ENCODE measurements around the gene TLR9. TPM values are rescaled to one million over a fixed set of nuclear protein-coding genes. Genes with fewer than 3 reads are reported as not detected.
"Not testable (repeated sequence)": the region's sequence is repeated elsewhere in the genome, so short reads cannot be mapped to it uniquely, and the experiment has no call there.

Gene TLR9, protein sequence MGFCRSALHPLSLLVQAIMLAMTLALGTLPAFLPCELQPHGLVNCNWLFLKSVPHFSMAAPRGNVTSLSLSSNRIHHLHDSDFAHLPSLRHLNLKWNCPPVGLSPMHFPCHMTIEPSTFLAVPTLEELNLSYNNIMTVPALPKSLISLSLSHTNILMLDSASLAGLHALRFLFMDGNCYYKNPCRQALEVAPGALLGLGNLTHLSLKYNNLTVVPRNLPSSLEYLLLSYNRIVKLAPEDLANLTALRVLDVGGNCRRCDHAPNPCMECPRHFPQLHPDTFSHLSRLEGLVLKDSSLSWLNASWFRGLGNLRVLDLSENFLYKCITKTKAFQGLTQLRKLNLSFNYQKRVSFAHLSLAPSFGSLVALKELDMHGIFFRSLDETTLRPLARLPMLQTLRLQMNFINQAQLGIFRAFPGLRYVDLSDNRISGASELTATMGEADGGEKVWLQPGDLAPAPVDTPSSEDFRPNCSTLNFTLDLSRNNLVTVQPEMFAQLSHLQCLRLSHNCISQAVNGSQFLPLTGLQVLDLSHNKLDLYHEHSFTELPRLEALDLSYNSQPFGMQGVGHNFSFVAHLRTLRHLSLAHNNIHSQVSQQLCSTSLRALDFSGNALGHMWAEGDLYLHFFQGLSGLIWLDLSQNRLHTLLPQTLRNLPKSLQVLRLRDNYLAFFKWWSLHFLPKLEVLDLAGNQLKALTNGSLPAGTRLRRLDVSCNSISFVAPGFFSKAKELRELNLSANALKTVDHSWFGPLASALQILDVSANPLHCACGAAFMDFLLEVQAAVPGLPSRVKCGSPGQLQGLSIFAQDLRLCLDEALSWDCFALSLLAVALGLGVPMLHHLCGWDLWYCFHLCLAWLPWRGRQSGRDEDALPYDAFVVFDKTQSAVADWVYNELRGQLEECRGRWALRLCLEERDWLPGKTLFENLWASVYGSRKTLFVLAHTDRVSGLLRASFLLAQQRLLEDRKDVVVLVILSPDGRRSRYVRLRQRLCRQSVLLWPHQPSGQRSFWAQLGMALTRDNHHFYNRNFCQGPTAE
- total RNA-seq (1 to 10 TPM in 1 of 2 donors, not detected in 1; 1.5 TPM), polyA plus RNA-seq (ENCODE audit: insufficient read length in 6 of 6) (under 1 TPM; 0.21 to 0.78 (median 0.39) TPM)
- long read RNA-seq, donor 1: 0 reads
- long read RNA-seq, donor 2: 0 reads
- long read RNA-seq, donor 3: 0 reads
- long read RNA-seq, donor 4: 0 reads
- long read RNA-seq, donor 5, partial matches to known transcripts: 0 of 1 reads
- long read RNA-seq, donor 5, other reads (novel, unspliced or antisense): 0 of 1 reads
- long read RNA-seq, donor 6: 0 reads
- long read RNA-seq, donor 7, partial matches to known transcripts: 0 of 1 reads
- long read RNA-seq, donor 7, other reads (novel, unspliced or antisense): 0 of 1 reads
- long read RNA-seq, donor 8: 0 reads
- long read RNA-seq, donor 9: 0 reads
- long read RNA-seq, donor 10: 0 reads
- long read RNA-seq, donor 11: 0 reads
- long read RNA-seq, donor 12: 0 reads

DNA sequence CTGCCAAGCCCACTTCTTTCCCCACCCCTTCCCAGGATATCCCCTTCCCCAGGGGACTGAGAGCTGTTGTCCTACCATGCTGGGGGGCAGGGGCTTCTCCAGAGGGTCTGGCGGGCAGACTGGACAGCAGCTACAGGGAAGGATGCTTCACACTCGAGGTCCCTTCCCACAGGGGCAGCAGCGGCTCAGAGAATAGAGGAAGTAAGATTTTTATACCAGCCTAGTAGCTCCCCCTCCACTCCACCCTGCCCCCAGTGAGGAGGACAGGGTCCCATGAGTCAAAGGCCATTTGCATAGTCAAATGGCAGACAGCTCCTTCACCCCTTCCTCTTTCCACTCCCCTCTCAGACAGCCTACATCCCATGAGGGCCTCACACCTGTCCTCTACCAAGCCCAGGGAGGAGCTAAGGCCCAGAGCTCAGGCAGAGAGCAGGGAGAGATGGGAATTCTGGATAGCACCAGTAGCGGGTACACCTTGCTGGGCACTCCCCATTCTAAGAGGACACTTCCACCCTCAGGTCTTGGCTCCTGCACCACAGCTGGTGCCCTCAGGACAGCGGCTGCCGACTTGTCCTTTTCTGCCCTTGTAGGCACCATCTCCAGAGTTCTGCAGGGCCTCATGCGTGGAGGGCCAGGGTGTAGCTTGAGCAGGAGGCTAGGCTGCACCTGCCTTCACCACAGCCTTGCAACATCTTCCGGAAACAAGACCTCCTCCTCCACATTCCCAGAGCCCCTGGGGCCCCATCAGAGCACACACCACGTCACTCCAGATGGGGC lies at the start of gene TLR9:
Gene TLR9, minus strand, starts transcription at position 194 of the 777 bp plus-strand sequence. Its CDS starts 116 bp downstream, at position 78.
- peaks cover 0 to 31% of the 10 kb centered on the region in 2 donors for H3K4me1 ChIP-seq

DNA sequence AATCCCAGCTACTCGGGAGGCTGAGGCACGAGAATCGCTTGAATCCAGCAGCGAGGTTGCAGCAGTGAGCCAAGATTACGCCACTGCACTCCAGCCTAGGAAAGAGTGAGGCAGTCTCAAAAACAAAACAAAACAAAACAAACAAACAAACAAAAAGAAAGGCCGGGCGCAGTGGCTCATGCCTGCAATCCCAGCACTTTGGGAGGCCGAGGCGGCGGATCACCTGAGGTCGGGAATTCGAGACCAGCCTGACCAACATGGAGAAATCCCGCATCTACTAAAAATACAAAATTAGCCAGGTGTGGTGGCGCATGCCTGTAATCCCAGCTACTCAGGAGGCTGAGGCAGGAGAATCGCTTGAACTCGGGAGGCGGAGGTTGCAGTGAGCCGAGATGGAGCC lies 49.3 kb upstream of the TLR9 start:
- H3K4me3 ChIP-seq: peak overlapping the region in 1 of 2 donors; percentile 83
- intact Hi-C loops (cut with DNase I): not testable (repeated sequence)
- H3K27ac ChIP-seq: peak overlapping the region in 1 of 2 donors; percentile 15

More for the DNA sequence above, at the start of gene TLR9:
- H3K4me3 ChIP-seq: no peak within 1 kb of the TSS
- no peaks in the 10 kb centered on the region for H3K9me3 ChIP-seq
- H3K27me3 ChIP-seq: no peaks in the 10 kb centered on the region
- H3K27ac ChIP-seq: no peak within 1 kb of the TSS
- intact Hi-C loops (cut with DNase I): loop anchor here in 1 of 2 donors (10.0 kb wide), 1 partner anchor 119 kb away; no protein-coding TSS in a partner anchor
- TF ChIP-seq, protein P1, sequence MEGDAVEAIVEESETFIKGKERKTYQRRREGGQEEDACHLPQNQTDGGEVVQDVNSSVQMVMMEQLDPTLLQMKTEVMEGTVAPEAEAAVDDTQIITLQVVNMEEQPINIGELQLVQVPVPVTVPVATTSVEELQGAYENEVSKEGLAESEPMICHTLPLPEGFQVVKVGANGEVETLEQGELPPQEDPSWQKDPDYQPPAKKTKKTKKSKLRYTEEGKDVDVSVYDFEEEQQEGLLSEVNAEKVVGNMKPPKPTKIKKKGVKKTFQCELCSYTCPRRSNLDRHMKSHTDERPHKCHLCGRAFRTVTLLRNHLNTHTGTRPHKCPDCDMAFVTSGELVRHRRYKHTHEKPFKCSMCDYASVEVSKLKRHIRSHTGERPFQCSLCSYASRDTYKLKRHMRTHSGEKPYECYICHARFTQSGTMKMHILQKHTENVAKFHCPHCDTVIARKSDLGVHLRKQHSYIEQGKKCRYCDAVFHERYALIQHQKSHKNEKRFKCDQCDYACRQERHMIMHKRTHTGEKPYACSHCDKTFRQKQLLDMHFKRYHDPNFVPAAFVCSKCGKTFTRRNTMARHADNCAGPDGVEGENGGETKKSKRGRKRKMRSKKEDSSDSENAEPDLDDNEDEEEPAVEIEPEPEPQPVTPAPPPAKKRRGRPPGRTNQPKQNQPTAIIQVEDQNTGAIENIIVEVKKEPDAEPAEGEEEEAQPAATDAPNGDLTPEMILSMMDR (IDR thresholded peaks at IDR 0.05): no peak
- ATAC-seq (peak; percentile 11), DNase-seq (peak in 2 of 4 donors; percentile 30 to 55)
- H3K36me3 ChIP-seq: peaks cover 0 to 58% of the 10 kb centered on the region in 2 donors

DNA sequence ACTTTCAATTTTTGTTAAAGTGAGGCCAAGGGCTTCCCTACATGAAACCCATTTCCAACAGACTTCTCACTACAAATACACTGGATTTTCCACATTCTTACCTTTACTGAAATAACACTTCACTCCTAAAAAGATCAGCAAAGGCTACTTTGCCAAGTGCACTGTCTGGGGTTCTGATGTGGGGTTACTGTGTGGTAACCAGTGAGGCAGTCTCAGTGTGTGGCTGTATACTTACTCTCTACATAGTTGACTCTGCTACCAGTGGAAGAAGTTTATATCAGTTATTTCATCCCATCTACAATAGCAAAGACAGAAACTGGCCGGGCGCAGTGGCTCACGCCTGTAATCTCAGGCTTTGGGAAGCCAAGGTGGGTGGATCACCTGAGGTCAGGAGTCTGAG lies 47.4 kb upstream of the TLR9 start:
- ATAC-seq (peak; percentile 12), DNase-seq (peak in 1 of 4 donors; percentile 20)
- Histone ChIP-seq H3K4me1 (peaks cover 55 to 95% of the 10 kb centered on the region in 2 donors), H3K36me3 (peaks cover 0 to 55% of the 10 kb centered on the region in 2 donors), H3K4me3 (no peak overlapping the region), H3K9me3 (no peaks in the 10 kb centered on the region), H3K27ac (peak overlapping the region in 1 of 2 donors; percentile 84), H3K27me3 (no peaks in the 10 kb centered on the region)
- TF ChIP-seq, protein P1 (IDR thresholded peaks at IDR 0.05): no peak
- intact Hi-C loops (cut with DNase I): no loop called here

More for the DNA sequence above, 49.3 kb upstream of the TLR9 start:
- H3K27me3 ChIP-seq, H3K9me3 ChIP-seq, ATAC-seq: not testable (repeated sequence)
- Histone ChIP-seq H3K4me1 (peaks cover 45 to 86% of the 10 kb centered on the region in 2 donors), H3K36me3 (peaks cover 0 to 37% of the 10 kb centered on the region in 2 donors)
- peak in 1 of 4 donors; percentile 20 for DNase-seq

DNA sequence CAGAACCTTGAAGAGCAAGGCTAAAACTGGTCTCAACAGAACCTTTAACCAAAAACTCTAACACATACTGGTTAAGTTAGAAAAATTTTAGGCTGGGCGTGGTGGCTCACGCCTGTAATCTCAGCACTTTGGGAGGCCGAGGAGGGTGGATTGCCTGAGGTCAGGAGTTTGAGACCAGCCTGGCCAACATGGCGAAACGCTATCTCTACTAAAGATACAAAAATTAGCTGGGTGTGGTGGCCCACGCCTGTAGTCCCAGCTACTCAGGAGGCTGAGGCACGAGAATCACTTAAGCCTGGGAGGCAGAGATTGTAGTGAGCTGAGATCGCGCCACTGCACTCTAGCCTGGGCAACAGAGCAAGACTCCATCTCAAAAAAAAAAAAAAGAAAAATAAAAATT lies 46.7 kb upstream of the TLR9 start:
- ATAC-seq; H3K4me3 ChIP-seq; H3K9me3 ChIP-seq; H3K27me3 ChIP-seq; intact Hi-C loops (cut with DNase I): not testable (repeated sequence)
- Histone ChIP-seq H3K27ac (peak overlapping the region in 1 of 2 donors; percentile 84), H3K36me3 (peaks cover 0 to 62% of the 10 kb centered on the region in 2 donors), H3K4me1 (peaks cover 57 to 98% of the 10 kb centered on the region in 2 donors)
- peak in 1 of 4 donors; percentile 15 for DNase-seq

DNA sequence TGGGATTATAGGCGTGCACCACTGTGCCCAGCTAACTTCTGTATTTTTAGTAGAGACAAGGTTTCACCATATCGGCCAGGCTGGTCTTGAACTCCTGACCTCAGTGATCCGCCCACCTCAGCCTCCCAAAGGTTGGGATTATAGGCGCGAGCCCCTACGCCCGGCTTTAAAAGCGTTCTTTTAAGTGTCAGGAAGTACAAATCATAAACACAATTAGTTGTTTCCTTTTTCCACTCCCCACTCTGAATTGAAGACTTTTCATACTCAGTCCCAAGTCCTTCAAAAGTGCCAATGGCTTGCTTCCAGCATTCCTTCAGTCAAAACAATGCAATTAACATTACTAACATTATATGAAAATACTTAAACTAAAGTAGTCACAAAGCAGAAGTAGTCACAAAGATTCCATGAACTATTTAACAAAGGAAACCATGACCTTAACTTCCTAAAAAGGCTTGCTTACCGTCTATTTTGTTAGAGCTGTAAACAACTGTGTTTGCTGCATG lies 44.9 kb upstream of the TLR9 start:
- TF ChIP-seq, protein P1 (IDR thresholded peaks at IDR 0.05): no peak
- intact Hi-C loops (cut with DNase I): no loop called here
- H3K27ac ChIP-seq: peak overlapping the region; percentile 51 to 84
- H3K4me3 ChIP-seq: no peak overlapping the region
- H3K4me1 ChIP-seq: peaks cover 45 to 79% of the 10 kb centered on the region in 2 donors
- no peaks in the 10 kb centered on the region for H3K27me3 ChIP-seq
- H3K9me3 ChIP-seq: no peaks in the 10 kb centered on the region
- H3K36me3 ChIP-seq: peaks cover 0 to 77% of the 10 kb centered on the region in 2 donors
- ATAC-seq: peak; percentile 50
- DNase-seq: peak in 1 of 4 donors; percentile 66
